ENCODE measurements around the gene ACTR2.
"Not testable (repeated sequence)": the region's sequence is repeated elsewhere in the genome, so short reads cannot be mapped to it uniquely, and the experiment has no call there.

DNA sequence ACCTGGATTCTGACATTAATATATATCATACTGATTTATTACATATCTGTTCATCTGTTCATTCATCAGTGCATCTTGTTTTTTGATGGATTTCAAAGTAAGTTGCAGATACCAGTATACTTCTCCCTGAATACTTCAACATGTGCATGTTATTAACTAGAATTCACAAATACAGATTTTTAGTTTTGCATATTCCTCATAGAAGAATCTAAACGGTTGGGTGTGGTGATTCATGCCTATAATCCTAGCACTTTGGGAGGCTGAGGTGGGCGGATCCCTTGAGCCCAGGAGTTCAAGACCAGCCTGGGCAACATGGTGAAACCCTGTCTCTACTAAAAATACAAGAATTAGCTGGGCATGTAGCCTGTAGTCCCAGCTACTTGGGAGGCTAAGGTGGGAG, 16.8 kb downstream of the ACTR2 start:
- TF ChIP-seq, protein P1, sequence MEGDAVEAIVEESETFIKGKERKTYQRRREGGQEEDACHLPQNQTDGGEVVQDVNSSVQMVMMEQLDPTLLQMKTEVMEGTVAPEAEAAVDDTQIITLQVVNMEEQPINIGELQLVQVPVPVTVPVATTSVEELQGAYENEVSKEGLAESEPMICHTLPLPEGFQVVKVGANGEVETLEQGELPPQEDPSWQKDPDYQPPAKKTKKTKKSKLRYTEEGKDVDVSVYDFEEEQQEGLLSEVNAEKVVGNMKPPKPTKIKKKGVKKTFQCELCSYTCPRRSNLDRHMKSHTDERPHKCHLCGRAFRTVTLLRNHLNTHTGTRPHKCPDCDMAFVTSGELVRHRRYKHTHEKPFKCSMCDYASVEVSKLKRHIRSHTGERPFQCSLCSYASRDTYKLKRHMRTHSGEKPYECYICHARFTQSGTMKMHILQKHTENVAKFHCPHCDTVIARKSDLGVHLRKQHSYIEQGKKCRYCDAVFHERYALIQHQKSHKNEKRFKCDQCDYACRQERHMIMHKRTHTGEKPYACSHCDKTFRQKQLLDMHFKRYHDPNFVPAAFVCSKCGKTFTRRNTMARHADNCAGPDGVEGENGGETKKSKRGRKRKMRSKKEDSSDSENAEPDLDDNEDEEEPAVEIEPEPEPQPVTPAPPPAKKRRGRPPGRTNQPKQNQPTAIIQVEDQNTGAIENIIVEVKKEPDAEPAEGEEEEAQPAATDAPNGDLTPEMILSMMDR (IDR thresholded peaks at IDR 0.05) = not testable (repeated sequence)
- not testable (repeated sequence) for TF ChIP-seq POLR2A (IDR thresholded peaks at IDR 0.05); EP300 (IDR thresholded peaks at IDR 0.05; ENCODE audit: low read depth)
